Measurements from ENCODE around the gene TMEM131L.

Gene TMEM131L

DNA sequence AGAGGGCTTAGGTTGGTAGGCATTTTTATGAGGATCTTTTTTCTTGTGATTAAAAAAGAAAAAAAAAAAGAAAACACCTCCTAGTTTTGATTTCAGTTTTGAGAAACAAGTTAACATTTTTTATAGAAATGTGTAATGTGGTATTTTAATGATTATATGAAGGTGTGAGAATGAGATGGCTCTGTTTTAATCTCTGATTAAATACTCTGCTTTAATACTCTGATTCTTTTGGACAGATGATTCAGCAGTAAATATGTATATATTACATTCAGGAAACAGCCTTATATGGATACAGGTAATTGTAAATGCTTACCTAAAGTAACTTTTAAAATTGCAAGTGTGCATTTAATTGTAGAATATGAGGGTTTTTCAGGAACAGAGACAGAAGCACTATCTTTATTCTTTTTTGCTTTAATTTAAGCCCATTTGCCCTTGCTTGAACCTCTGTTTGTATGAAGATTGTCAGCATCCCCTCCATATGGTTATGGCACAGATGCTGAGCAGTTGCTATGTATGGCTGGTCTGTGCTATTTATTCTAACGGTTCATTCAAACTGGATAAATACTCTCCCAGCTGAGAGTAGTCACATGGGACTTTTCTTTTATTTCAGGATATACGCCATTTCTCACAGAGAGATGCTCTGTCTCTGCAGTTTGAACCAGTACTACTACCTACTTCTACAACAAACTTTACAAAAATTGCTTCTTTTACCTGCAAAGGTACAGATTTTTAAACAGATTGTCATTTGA is 117.0 kb downstream of the TMEM131L start:
- no peak overlapping the region for H3K4me3 ChIP-seq (ENCODE audit: control insufficient read depth in 1 of 7, extremely low read depth in 1 of 7, insufficient read depth in 4 of 7, low read depth in 2 of 7, low read length in 6 of 7)
- H3K27ac ChIP-seq (ENCODE audit: insufficient read depth in 1 of 2, low read depth in 1 of 2, low read length in 2 of 2, poor library complexity in 1 of 2, severe bottlenecking in 2 of 2) = no peak overlapping the region
- no peaks in the 10 kb centered on the region for H3K4me1 ChIP-seq (ENCODE audit: control extremely low read depth in 1 of 4, control insufficient read depth in 4 of 4, insufficient read depth in 4 of 4, low read length in 3 of 4)
- 100% methylated on average over 1 of the region's 2 CpGs for WGBS (ENCODE audit: insufficient coverage)
- ChIA-PET CTCF (no interaction called here), POLR2A (no interaction called here)
- H3K27me3 ChIP-seq (replicated peaks in 2 of 5; ENCODE audit: control insufficient read depth in 4 of 5, insufficient read depth in 5 of 5, low read length in 4 of 5) = no peaks in the 10 kb centered on the region
- peaks cover 2 to 22% (median 15%) of the 10 kb centered on the region in 4 experiments for H3K36me3 ChIP-seq (ENCODE audit: control insufficient read depth in 4 of 4, insufficient read depth in 4 of 4, low read length in 3 of 4)
- H3K9me3 ChIP-seq (ENCODE audit: control extremely low read depth in 1 of 5, control insufficient read depth in 4 of 5, insufficient read depth in 2 of 5, low read depth in 1 of 5, low read length in 4 of 5) = no peaks in the 10 kb centered on the region
- DNase-seq = no peak

DNA sequence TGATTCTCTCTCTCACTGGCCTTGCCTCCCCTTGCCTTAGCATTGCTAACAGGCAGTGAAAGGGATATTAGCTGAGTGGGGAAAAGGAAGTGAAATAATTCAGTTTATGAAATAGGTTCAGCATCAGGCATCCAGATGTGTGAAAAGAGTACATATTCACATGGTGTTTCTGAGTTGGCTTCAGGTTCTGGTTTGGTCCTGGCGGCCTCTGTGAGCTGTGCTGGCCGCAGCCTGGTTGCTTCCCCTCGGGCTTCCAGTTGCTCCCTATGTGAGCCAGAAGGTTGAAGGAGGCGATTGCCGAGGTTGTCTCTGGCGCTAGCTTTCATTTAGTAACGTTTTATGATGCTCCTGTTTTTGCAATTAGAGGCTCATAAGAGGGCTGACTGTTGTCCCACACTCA is 118.9 kb downstream of the TMEM131L start:
- Histone ChIP-seq H3K4me1 (ENCODE audit: control extremely low read depth in 1 of 4, control insufficient read depth in 4 of 4, insufficient read depth in 4 of 4, low read length in 3 of 4) (no peaks in the 10 kb centered on the region), H3K27ac (ENCODE audit: insufficient read depth in 1 of 2, low read depth in 1 of 2, low read length in 2 of 2, poor library complexity in 1 of 2, severe bottlenecking in 2 of 2) (no peak overlapping the region), H3K36me3 (ENCODE audit: control insufficient read depth in 4 of 4, insufficient read depth in 4 of 4, low read length in 3 of 4) (peaks cover 2 to 34% (median 22%) of the 10 kb centered on the region in 4 experiments), H3K4me3 (ENCODE audit: control insufficient read depth in 1 of 7, extremely low read depth in 1 of 7, insufficient read depth in 4 of 7, low read depth in 2 of 7, low read length in 6 of 7) (no peak overlapping the region), H3K27me3 (replicated peaks in 2 of 5; ENCODE audit: control insufficient read depth in 4 of 5, insufficient read depth in 5 of 5, low read length in 4 of 5) (no peaks in the 10 kb centered on the region), H3K9me3 (ENCODE audit: control extremely low read depth in 1 of 5, control insufficient read depth in 4 of 5, insufficient read depth in 2 of 5, low read depth in 1 of 5, low read length in 4 of 5) (no peaks in the 10 kb centered on the region)
- 98% methylated on average over 7 of the region's 7 CpGs for WGBS (ENCODE audit: insufficient coverage)
- no peak for DNase-seq
- CTCF ChIA-PET = interaction anchor here (0.5 to 1.1 kb wide), 2 partner anchors 53 to 474 kb away, joined by 3 to 4 read pairs; no protein-coding TSS in a partner anchor
- POLR2A ChIA-PET = interaction anchor here (0.7 kb wide), 1 partner anchor 128 kb away, joined by 3 read pairs; no protein-coding TSS in a partner anchor

DNA sequence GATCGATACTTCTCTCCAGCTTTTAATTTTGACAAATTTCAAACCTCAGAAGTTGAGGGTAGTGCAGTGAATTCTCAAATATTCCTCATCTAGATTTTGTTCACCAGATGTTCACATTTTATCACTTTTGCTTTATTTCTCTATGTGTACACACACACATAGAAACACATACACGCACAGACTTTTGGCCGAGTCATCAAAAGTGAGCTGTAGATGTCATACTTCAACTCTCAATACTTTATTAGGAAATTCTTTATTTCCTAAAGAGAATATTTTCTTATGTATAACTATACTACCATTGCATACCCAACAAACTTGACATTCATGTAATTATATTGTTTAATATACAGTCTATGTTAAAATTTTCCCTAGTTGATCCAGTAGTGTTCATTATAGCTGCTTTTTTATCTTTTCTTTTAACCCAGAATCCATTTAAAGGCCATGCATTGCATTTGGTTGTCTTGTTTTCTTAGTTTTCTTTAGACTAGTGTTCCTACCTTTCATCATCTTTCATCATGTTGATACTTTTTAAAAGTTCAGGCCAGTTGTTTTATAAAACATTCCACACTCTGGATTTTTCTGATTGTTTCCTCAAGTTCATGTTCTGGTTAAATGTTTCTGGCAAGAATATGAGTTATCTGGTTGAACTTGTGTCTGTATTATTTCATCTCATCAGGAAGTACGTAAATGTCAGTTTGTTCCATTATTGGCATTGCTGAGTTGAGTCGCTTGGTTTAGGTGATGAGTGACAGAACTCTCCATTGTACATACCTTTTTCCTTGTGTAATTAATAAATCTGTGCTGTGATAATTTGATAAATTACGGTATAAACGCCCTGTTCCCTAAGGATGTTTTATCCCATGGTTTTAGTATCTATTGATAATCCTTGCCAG is 123.8 kb downstream of the TMEM131L start:
- no peak overlapping the region for H3K27ac ChIP-seq (ENCODE audit: insufficient read depth in 1 of 2, low read depth in 1 of 2, low read length in 2 of 2, poor library complexity in 1 of 2, severe bottlenecking in 2 of 2)
- DNase-seq = no peak
- ChIA-PET CTCF (no interaction called here), POLR2A (no interaction called here)
- no peak overlapping the region for H3K4me3 ChIP-seq (ENCODE audit: control insufficient read depth in 1 of 7, extremely low read depth in 1 of 7, insufficient read depth in 4 of 7, low read depth in 2 of 7, low read length in 6 of 7)
- H3K27me3 ChIP-seq (replicated peaks in 2 of 5; ENCODE audit: control insufficient read depth in 4 of 5, insufficient read depth in 5 of 5, low read length in 4 of 5) = no peaks in the 10 kb centered on the region
- peaks cover 12 to 65% (median 30%) of the 10 kb centered on the region in 4 experiments for H3K36me3 ChIP-seq (ENCODE audit: control insufficient read depth in 4 of 4, insufficient read depth in 4 of 4, low read length in 3 of 4)
- WGBS (ENCODE audit: insufficient coverage) = 100% methylated on average over 2 of the region's 7 CpGs
- no peaks in the 10 kb centered on the region for H3K4me1 ChIP-seq (ENCODE audit: control extremely low read depth in 1 of 4, control insufficient read depth in 4 of 4, insufficient read depth in 4 of 4, low read length in 3 of 4)
- H3K9me3 ChIP-seq (ENCODE audit: control extremely low read depth in 1 of 5, control insufficient read depth in 4 of 5, insufficient read depth in 2 of 5, low read depth in 1 of 5, low read length in 4 of 5) = no peaks in the 10 kb centered on the region

DNA sequence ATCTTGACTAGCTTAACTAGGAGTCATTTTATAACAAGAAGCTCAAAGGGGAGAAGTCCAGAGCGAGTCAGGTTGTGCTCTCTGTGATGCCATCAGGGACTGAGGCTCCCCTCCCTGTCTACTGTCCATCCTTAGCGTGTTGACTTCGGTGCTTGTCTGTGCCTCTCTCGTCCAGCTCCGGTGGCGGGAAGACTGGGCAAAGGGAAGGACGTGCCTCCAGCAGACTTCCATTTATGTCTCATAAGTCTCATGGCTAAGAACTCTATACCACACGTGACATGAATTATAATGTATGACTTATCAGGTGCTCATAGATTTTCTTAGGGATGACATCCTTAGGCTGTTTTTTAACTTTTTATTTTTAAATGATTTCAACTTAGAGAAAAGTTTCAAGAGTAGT is 125.3 kb downstream of the TMEM131L start:
- CTCF ChIA-PET = interaction anchor here (0.6 to 1.6 kb wide), 2 partner anchors 52 to 113 kb away, joined by 3 read pairs; no protein-coding TSS in a partner anchor
- no peak overlapping the region for H3K27ac ChIP-seq (ENCODE audit: insufficient read depth in 1 of 2, low read depth in 1 of 2, low read length in 2 of 2, poor library complexity in 1 of 2, severe bottlenecking in 2 of 2)
- POLR2A ChIA-PET = no interaction called here

DNA sequence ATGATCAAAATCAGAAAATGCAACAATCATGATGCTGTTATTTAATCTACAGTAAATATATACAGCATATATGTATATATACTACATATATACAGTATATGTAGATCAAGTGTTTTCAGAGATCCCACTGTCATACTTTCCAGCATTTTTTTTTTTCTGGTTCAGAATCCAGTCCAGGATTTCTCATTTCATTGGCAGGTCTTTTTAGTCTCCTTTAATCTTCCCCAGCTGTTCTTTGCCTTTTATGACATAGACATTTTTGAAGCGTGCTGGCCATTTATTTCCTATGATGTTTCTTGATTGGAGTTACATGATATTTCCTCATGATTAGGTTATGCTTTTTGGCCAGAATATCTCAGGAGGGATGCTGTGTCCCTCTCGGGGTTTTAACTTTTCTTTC is 125.9 kb downstream of the TMEM131L start:
- Histone ChIP-seq H3K27ac (ENCODE audit: insufficient read depth in 1 of 2, low read depth in 1 of 2, low read length in 2 of 2, poor library complexity in 1 of 2, severe bottlenecking in 2 of 2) (no peak overlapping the region), H3K9me3 (ENCODE audit: control extremely low read depth in 1 of 5, control insufficient read depth in 4 of 5, insufficient read depth in 2 of 5, low read depth in 1 of 5, low read length in 4 of 5) (no peaks in the 10 kb centered on the region), H3K36me3 (ENCODE audit: control insufficient read depth in 4 of 4, insufficient read depth in 4 of 4, low read length in 3 of 4) (peaks cover 16 to 68% (median 31%) of the 10 kb centered on the region in 4 experiments), H3K27me3 (replicated peaks in 2 of 5; ENCODE audit: control insufficient read depth in 4 of 5, insufficient read depth in 5 of 5, low read length in 4 of 5) (no peaks in the 10 kb centered on the region), H3K4me3 (ENCODE audit: control insufficient read depth in 1 of 7, extremely low read depth in 1 of 7, insufficient read depth in 4 of 7, low read depth in 2 of 7, low read length in 6 of 7) (no peak overlapping the region), H3K4me1 (ENCODE audit: control extremely low read depth in 1 of 4, control insufficient read depth in 4 of 4, insufficient read depth in 4 of 4, low read length in 3 of 4) (no peaks in the 10 kb centered on the region)
- CTCF ChIA-PET = interaction anchor here (0.6 to 1.6 kb wide), 2 partner anchors 51 to 114 kb away, joined by 3 read pairs; no protein-coding TSS in a partner anchor
- DNase-seq = no peak
- POLR2A ChIA-PET = no interaction called here
- WGBS (ENCODE audit: insufficient coverage) = 100% methylated on average over 1 of the region's 2 CpGs

More for the DNA sequence above, 125.3 kb downstream of the TMEM131L start:
- no peaks in the 10 kb centered on the region for H3K9me3 ChIP-seq (ENCODE audit: control extremely low read depth in 1 of 5, control insufficient read depth in 4 of 5, insufficient read depth in 2 of 5, low read depth in 1 of 5, low read length in 4 of 5)
- H3K36me3 ChIP-seq (ENCODE audit: control insufficient read depth in 4 of 4, insufficient read depth in 4 of 4, low read length in 3 of 4) = peaks cover 14 to 67% (median 29%) of the 10 kb centered on the region in 4 experiments
- no peak overlapping the region for H3K4me3 ChIP-seq (ENCODE audit: control insufficient read depth in 1 of 7, extremely low read depth in 1 of 7, insufficient read depth in 4 of 7, low read depth in 2 of 7, low read length in 6 of 7)
- no peaks in the 10 kb centered on the region for H3K4me1 ChIP-seq (ENCODE audit: control extremely low read depth in 1 of 4, control insufficient read depth in 4 of 4, insufficient read depth in 4 of 4, low read length in 3 of 4)
- 100% methylated on average over 5 of the region's 8 CpGs for WGBS (ENCODE audit: insufficient coverage)
- H3K27me3 ChIP-seq (replicated peaks in 2 of 5; ENCODE audit: control insufficient read depth in 4 of 5, insufficient read depth in 5 of 5, low read length in 4 of 5) = no peaks in the 10 kb centered on the region
- no peak for DNase-seq

DNA sequence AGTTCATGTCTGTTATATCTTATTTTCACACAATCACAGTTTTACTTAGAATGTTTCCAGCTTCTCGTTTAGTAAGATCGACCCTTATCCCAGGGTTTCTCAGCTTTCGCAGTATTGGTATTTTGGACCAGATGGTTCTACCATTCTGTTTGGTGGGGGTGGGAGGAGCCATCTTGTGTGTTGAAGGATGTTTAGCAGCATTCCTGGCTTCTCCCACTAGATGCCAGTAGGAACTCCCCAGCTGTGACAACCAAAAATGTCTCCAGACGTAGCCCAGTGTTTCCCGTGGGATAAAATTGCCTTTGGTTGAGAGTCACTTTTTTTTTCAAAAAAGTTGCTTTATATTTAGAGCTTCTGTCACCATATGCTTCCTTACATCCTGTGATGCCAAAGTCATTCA is 127.0 kb downstream of the TMEM131L start:
- POLR2A ChIA-PET = no interaction called here
- H3K4me1 ChIP-seq (ENCODE audit: control extremely low read depth in 1 of 4, control insufficient read depth in 4 of 4, insufficient read depth in 4 of 4, low read length in 3 of 4) = no peaks in the 10 kb centered on the region
- whole genome bisulfite sequencing (ENCODE audit: insufficient coverage) = 92% methylated on average over 2 of the region's 5 CpGs
- peaks cover 16 to 75% (median 32%) of the 10 kb centered on the region in 4 experiments for H3K36me3 ChIP-seq (ENCODE audit: control insufficient read depth in 4 of 4, insufficient read depth in 4 of 4, low read length in 3 of 4)
- no peak for DNase-seq
- no peaks in the 10 kb centered on the region for H3K9me3 ChIP-seq (ENCODE audit: control extremely low read depth in 1 of 5, control insufficient read depth in 4 of 5, insufficient read depth in 2 of 5, low read depth in 1 of 5, low read length in 4 of 5)
- CTCF ChIA-PET = interaction anchor here (1.1 to 1.2 kb wide), 3 partner anchors 10 to 22 kb away, joined by 3 to 4 read pairs (median 3); no protein-coding TSS in a partner anchor
- no peak overlapping the region for H3K27ac ChIP-seq (ENCODE audit: insufficient read depth in 1 of 2, low read depth in 1 of 2, low read length in 2 of 2, poor library complexity in 1 of 2, severe bottlenecking in 2 of 2)
- no peak overlapping the region for H3K4me3 ChIP-seq (ENCODE audit: control insufficient read depth in 1 of 7, extremely low read depth in 1 of 7, insufficient read depth in 4 of 7, low read depth in 2 of 7, low read length in 6 of 7)
- no peaks in the 10 kb centered on the region for H3K27me3 ChIP-seq (replicated peaks in 2 of 5; ENCODE audit: control insufficient read depth in 4 of 5, insufficient read depth in 5 of 5, low read length in 4 of 5)
